Adrenal gland (tissue), 12 donors: ENCODE measurements around the gene AIMP2. TPM values are rescaled to one million over a fixed set of nuclear protein-coding genes. Genes with fewer than 3 reads are reported as not detected.

Experiments
- DNase-seq, 7 donors: peaks; one replicate each; pipeline ENCODE4 v3.0.0-alpha.2; 2019 to 2020
- H3K27ac ChIP-seq, 5 donors: fragments of 200-600 bp; sonication (generic) in 4 of 5; 1 replicate in 3 of 5; 2 replicates in 2 of 5; pipeline versions ENCODE4 v1.5.1 to v1.8.0; 2016 to 2020; ENCODE audit warnings: mild to moderate bottlenecking in 1 of 5
- H3K27me3 ChIP-seq: fragments of 200-600 bp; 2 replicates; pipeline ENCODE4 v1.8.0; 2021
- H3K36me3 ChIP-seq, 2 donors: fragments of 200-600 bp; replicated peaks in 1 of 2; 1 replicate in 1 of 2; 2 replicates in 1 of 2; pipeline versions ENCODE4 v1.5.1 to v1.8.0; 2018 to 2022
- H3K4me1 ChIP-seq, 2 donors: fragments of 200-600 bp; replicated peaks in 1 of 2; 1 replicate in 1 of 2; 2 replicates in 1 of 2; pipeline versions ENCODE4 v1.5.1 to v1.8.0; 2018 to 2021
- H3K4me3 ChIP-seq, 4 donors: fragments of 200-600 bp; sonication (generic) in 3 of 4; one replicate each; pipeline ENCODE4 v1.5.1; 2016 to 2018
- H3K9me3 ChIP-seq, 3 donors: fragments of 200-600 bp; sonication (generic) in 1 of 3; replicated peaks in 1 of 3; 1 replicate in 2 of 3; 2 replicates in 1 of 3; pipeline versions ENCODE4 v1.5.1 to v1.8.0; 2016 to 2021
- POLR2A ChIP-seq, 2 donors: fragments of 450-650 bp; IDR thresholded peaks; one replicate each; pipeline ENCODE4 v1.6.1; 2017; ENCODE audit warnings: antibody characterized with exemption in 2 of 2, mild to moderate bottlenecking in 2 of 2, moderate library complexity in 1 of 2
- WGBS, 4 donors: extraction: QIAGEN DNeasy Blood & Tissue Kit in 2 of 4; methylation state at CpG; one replicate each; pipeline versions ENCODE4 v1.1.5 to v1.1.7; 2013 to 2017; 5-methylcytosine and 5-hydroxymethylcytosine counted together
- intact Hi-C, 2 donors: fragments of 100-400 bp; cut with DNase I; formaldehyde crosslinking; loops; one replicate each; pipeline versions ENCODE4 v1.14.1 to v1.15.0; 2022 to 2023
- polyA plus RNA-seq, 3 donors: library from polyadenylated mRNA; stranded (reverse); fragments of 200-250 nt in 2 of 3; fragments of 350-450 nt in 1 of 3; fragmentation: Illumina TruSeq in 1 of 3; extraction: RNeasy Lipid Tissue Mini Kit (QIAGEN cat#74804) in 1 of 3; gene quantifications; one replicate each; pipeline ENCODE4 v1.2.3, GENCODE V29; 2013 to 2014
- total RNA-seq, 9 donors: library from RNA; depleted of rRNA in 4 of 9; stranded (reverse); fragments of >200 nt in 4 of 9; fragments of 120-200 nt in 1 of 9; fragmentation: NEBNext Ultra II Directional in 1 of 9; extraction: Animal tissue kit (Norgen Biotek cat#: 25700) in 1 of 9; gene quantifications; one replicate each; pipeline versions ENCODE4 v1.1.0 to v1.2.4, GENCODE V29; 2013 to 2023
- TF ChIP-seq, protein P1 (sequence below), 6 experiments: fragments of 450-650 bp in 4 of 6; fragments of 200-600 bp in 2 of 6; sonication (generic) in 1 of 6; IDR thresholded peaks; 1 replicate in 5 of 6; 2 replicates in 1 of 6; pipeline versions ENCODE4 v1.5.1 to v1.8.0; 2016 to 2021; ENCODE audit warnings: antibody characterized with exemption in 6 of 6, mild to moderate bottlenecking in 2 of 6, moderate library complexity in 1 of 6
- donor health status: healthy with polysubstance abuse.
- donor health status: Bipolar disorder and iron deficiency.
- donor health status: DM: yes; HTN: yes; CAD: no.
- donor health status: DM: no; HTN: no; CAD: no.
- donor health status: DM: no; HTN: no; CAD: no.
- donor health status: DM: yes; HTN: yes; CAD: no.

The AIMP2 gene
- total and polyA plus RNA-seq, 12 donors, result 10.5 to 77.5 (median 43.9) TPM

DNA sequence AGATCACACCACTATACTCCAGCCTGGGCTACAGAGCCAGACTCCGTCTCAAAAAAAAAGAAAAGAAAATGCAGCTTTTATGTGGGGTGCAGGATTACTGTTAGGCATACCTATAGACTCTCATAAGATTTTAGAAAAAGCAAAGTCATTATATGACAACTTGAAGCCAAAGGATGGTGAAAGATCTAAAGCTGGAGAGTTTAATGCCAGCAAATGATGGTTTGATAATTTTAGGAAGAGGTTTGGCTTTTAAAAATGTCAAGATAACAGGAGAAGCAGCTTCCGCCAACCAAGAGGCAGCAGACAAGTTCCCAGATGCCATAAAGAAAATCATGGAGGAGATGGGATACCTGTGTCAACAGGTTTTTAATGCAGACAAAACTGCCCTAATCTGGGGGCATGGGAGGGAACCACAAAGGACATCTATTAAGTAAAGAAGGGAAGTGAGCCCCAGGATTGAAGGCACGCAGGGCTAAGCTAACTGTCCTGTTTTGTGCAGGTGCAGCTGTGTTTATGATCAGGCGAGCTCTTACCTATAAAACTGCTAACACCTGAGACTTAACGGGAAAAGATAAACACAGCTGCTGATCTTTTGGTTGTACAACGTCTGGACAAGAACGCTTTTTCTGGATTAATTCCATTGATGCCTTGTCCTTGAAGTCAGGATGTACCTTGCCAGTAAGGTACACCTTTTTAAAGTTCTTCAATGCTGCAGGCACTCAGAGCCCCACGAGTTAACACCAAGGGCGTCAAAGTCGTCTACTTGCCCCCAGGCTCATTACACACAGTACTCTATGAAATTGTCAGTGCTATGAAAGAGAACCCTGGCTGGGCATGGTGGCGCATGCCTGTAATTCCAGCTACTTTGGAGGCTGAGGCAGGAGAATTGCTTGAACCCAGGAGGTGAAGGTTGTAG, 11.6 kb downstream of the AIMP2 start:
- Histone ChIP-seq H3K4me1 (peaks cover 0 to 6% of the 10 kb centered on the region in 2 donors), H3K36me3 (peaks cover 0 to 83% of the 10 kb centered on the region in 2 donors), H3K9me3 (no peaks in the 10 kb centered on the region), H3K4me3 (no peak overlapping the region), H3K27ac (no peak overlapping the region), H3K27me3 (no peaks in the 10 kb centered on the region)
- no peak for DNase-seq
- no peak for TF ChIP-seq POLR2A (IDR thresholded peaks at IDR 0.05)
- TF ChIP-seq, protein P1, sequence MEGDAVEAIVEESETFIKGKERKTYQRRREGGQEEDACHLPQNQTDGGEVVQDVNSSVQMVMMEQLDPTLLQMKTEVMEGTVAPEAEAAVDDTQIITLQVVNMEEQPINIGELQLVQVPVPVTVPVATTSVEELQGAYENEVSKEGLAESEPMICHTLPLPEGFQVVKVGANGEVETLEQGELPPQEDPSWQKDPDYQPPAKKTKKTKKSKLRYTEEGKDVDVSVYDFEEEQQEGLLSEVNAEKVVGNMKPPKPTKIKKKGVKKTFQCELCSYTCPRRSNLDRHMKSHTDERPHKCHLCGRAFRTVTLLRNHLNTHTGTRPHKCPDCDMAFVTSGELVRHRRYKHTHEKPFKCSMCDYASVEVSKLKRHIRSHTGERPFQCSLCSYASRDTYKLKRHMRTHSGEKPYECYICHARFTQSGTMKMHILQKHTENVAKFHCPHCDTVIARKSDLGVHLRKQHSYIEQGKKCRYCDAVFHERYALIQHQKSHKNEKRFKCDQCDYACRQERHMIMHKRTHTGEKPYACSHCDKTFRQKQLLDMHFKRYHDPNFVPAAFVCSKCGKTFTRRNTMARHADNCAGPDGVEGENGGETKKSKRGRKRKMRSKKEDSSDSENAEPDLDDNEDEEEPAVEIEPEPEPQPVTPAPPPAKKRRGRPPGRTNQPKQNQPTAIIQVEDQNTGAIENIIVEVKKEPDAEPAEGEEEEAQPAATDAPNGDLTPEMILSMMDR (IDR thresholded peaks at IDR 0.05), result no peak
- WGBS, 4 donors, result 90 to 95% (median 92%) methylated on average over 11 of the region's 11 CpGs
- intact Hi-C loops, result no loop called here

DNA sequence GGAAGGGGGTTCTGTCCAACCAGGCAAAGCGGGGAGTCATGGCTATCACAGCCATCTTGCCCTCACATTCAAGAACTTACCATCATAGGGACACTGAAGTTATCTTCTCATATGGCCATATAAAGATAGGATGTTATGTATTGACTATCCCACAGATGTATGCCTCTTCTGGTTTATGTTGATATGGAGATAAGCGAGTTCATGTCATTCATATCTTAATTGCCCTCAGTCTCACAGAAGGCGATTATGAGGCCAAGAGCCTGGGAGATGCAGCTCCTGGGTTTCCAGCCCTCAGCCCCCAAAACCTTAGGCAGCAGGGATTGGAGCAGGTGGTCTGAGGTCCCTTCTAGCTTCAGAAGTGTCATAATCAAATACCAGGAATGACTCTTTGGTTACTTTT, 13.6 kb downstream of the AIMP2 start:
- no peaks in the 10 kb centered on the region for H3K9me3 ChIP-seq

DNA sequence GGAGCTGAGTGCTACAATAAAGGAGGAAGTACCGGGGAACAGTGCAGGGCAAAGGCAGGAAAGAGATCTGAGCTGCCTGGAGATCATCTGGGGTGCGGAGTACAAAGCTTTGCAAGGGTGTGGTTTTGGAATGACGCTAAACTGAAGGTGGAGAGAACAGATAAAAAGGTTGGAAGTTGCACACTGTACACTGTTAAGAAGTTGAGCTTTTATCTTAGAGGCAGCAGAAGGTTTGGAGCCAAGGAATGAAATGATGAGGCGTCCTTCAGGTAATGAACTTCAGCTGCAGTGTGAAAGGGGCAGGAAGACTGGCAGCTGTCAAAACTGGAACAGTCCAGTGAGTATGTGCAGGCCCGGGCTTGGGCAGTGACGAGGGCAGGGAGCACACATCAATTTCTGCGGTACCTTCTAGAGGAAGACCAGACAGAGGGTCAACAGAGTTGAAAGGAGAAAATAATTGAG, 14.9 kb downstream of the AIMP2 start:
- Histone ChIP-seq H3K4me3 (no peak overlapping the region), H3K36me3 (peaks cover 0 to 92% of the 10 kb centered on the region in 2 donors), H3K4me1 (no peaks in the 10 kb centered on the region), H3K9me3 (no peaks in the 10 kb centered on the region), H3K27me3 (no peaks in the 10 kb centered on the region), H3K27ac (no peak overlapping the region)
- intact Hi-C loops, result no loop called here
- TF ChIP-seq POLR2A (IDR thresholded peaks at IDR 0.05), result no peak
- TF ChIP-seq, protein P1 (IDR thresholded peaks at IDR 0.05), result no peak
- WGBS, 4 donors, result 84 to 93% (median 87%) methylated on average over 7 of the region's 7 CpGs
- no peak for DNase-seq

More for the DNA sequence above, 13.6 kb downstream of the AIMP2 start:
- no peaks in the 10 kb centered on the region for H3K4me1 ChIP-seq
- 86 to 96% (median 93%) methylated on average over 3 of the region's 3 CpGs for WGBS, 4 donors
- no peaks in the 10 kb centered on the region for H3K27me3 ChIP-seq
- intact Hi-C loops, result no loop called here
- peaks cover 0 to 92% of the 10 kb centered on the region in 2 donors for H3K36me3 ChIP-seq
- DNase-seq, result no peak
- TF ChIP-seq, protein P1 (IDR thresholded peaks at IDR 0.05), result no peak
- no peak for TF ChIP-seq POLR2A (IDR thresholded peaks at IDR 0.05)
- no peak overlapping the region for H3K27ac ChIP-seq
- no peak overlapping the region for H3K4me3 ChIP-seq

DNA sequence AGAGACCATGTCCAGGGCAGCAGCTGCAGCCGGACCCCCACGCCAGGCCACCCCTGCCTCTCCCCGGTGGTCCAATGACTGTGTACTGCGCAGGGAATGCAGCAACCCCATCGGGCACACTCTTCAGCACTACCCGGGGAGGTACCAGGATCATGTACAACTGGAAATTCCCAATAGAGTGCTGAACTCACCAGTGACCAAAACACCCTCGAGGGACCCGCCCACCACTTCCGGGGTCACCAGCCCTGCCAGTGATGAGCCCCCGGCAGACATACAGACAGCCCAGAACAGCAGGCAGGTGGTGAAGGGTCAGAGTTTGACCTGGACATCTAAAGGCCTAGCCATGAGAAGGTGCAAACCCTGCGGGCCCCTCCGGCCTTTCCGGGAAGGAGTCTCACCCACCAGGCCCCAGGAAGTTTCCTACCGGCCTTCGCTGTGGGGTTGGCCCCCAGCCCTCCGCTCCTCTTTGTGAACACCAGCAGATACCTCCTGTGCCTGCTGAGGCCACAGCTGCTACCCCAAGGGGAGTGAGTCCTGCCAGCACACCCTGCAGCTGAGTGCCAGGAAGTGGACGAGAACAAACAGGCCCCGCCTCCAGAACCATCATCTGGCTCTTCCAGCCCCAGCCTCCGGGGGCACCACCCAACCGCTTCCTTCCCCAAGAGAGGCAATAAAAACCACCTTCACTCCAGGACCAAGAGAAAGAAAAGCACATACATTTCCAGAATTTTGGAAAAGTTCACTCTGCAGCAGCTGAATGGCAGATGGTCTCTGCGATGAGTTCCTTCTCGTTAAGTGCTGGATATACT, 17.1 kb downstream of the AIMP2 start:
- TF ChIP-seq, protein P1 (IDR thresholded peaks at IDR 0.05), result peak in 5 of 6 experiments; percentile 5 to 33 (median 26)
- TF ChIP-seq POLR2A (IDR thresholded peaks at IDR 0.05), result no peak
- Histone ChIP-seq H3K27ac (peak overlapping the region in 3 of 5 donors; percentile 30 to 86 (median 70)), H3K4me1 (no peaks in the 10 kb centered on the region), H3K27me3 (no peaks in the 10 kb centered on the region), H3K36me3 (peaks cover 0 to 78% of the 10 kb centered on the region in 2 donors), H3K9me3 (no peaks in the 10 kb centered on the region), H3K4me3 (peak overlapping the region in 1 of 4 donors; percentile 3)
- WGBS, 4 donors, result 74 to 81% (median 78%) methylated on average over 12 to 22 of the region's 22 CpGs
- intact Hi-C loops, result no loop called here
- peak; percentile 31 to 78 (median 69) for DNase-seq
